Measurements from ENCODE around the gene DBI. TPM values are rescaled to one million over a fixed set of nuclear protein-coding genes. Genes with fewer than 3 reads are reported as not detected.

The DBI gene
- total and polyA plus RNA-seq, 2 donors (not counting 1 experiment from before 2014, with no cell fraction given) = 45.2 to 69.4 TPM

DNA sequence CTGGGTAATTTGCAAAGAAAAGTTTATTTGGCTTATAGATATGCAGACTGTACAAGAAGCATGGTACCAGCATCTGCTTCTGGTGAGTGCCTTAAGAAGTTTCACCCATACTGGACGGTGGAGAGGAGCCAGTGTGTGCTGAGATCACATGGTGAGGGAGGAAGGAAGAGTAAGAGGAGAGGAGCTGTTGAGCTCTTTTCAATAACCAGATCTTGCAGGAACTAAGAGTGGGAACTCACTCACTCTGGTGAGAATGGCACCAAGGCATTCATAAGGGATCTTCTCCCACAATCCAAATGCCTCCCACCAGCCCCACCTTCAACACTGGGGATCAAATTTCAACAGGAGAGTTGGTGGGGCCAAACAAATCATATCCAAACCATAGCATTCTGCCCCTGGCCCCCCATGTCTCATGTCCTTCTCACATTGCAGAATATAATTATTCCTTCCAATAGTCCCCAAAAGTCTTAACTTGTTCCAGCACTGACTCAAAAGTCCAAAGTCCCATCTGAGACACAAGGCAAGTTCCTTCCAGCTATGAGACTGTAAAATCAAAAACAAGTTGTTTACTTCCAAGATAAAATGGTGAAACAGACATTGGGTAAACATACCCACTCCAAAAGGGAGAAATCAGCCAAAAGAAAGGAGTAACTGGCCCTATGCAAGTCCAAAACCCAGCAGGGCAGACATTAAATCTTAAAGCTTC lies 53.2 kb downstream of the DBI start:
- no peak for DNase-seq
- Histone ChIP-seq H3K27me3 (replicated peaks in 1 of 4; ENCODE audit: control extremely low read depth in 1 of 4, control insufficient read depth in 3 of 4, insufficient read depth in 4 of 4, low read length in 3 of 4) (peaks cover 0 to 26% (median 9%) of the 10 kb centered on the region in 4 experiments), H3K9me3 (ENCODE audit: control extremely low read depth in 1 of 3, control insufficient read depth in 2 of 3, insufficient read depth in 1 of 3, low read length in 2 of 3) (peaks cover 1 to 8% (median 3%) of the 10 kb centered on the region in 3 donors), H3K4me3 (ENCODE audit: control extremely low read depth in 1 of 5, extremely low read depth in 1 of 5, insufficient read depth in 1 of 5, low read depth in 2 of 5, low read length in 4 of 5) (no peak overlapping the region), H3K27ac (ENCODE audit: low read length in 2 of 2) (no peak overlapping the region), H3K4me2 (replicated peaks; ENCODE audit: low read depth, low read length, poor library complexity, severe bottlenecking) (no peak overlapping the region), H3K9ac (ENCODE audit: low read length) (no peak overlapping the region), H3K4me1 (ENCODE audit: control insufficient read depth in 2 of 2, insufficient read depth in 2 of 2, low read length in 2 of 2) (peaks cover 2 to 11% of the 10 kb centered on the region in 2 donors), H3K79me2 (ENCODE audit: control insufficient read depth, insufficient read depth, low read length) (no peaks in the 10 kb centered on the region), H2AFZ (ENCODE audit: insufficient read depth, low read depth, low read length, poor library complexity, severe bottlenecking) (no peak overlapping the region), H3K36me3 (replicated peaks in 1 of 2; ENCODE audit: control extremely low read depth in 1 of 2, control insufficient read depth in 1 of 2, extremely low read depth in 1 of 2, insufficient read depth in 2 of 2, low read length in 1 of 2) (no peaks in the 10 kb centered on the region), H4K20me1 (ENCODE audit: control insufficient read depth, insufficient read depth, low read length, poor library complexity, severe bottlenecking) (no peaks in the 10 kb centered on the region)
- Mint-ChIP-seq H3K4me3 (no peak overlapping the region), H3K27me3 (peaks cover 39% of the 10 kb centered on the region), H3K9me3 (ENCODE audit: insufficient read depth) (peaks cover 6% of the 10 kb centered on the region), H3K4me1 (peaks cover 10% of the 10 kb centered on the region), H3K27ac (no peak overlapping the region)
- ATAC-seq (ENCODE audit: low read depth) = no peak
- ChIA-PET CTCF (interaction anchor here (1.3 kb wide), 1 partner anchor 56 kb away, joined by 6 read pairs; no protein-coding TSS in a partner anchor), POLR2A (no interaction called here)
- WGBS (ENCODE audit: insufficient coverage) = 62% methylated on average over 1 of the region's 1 CpG
- intact Hi-C loops (cut with micrococcal nuclease) = no loop called here
- TF ChIP-seq, protein P1, sequence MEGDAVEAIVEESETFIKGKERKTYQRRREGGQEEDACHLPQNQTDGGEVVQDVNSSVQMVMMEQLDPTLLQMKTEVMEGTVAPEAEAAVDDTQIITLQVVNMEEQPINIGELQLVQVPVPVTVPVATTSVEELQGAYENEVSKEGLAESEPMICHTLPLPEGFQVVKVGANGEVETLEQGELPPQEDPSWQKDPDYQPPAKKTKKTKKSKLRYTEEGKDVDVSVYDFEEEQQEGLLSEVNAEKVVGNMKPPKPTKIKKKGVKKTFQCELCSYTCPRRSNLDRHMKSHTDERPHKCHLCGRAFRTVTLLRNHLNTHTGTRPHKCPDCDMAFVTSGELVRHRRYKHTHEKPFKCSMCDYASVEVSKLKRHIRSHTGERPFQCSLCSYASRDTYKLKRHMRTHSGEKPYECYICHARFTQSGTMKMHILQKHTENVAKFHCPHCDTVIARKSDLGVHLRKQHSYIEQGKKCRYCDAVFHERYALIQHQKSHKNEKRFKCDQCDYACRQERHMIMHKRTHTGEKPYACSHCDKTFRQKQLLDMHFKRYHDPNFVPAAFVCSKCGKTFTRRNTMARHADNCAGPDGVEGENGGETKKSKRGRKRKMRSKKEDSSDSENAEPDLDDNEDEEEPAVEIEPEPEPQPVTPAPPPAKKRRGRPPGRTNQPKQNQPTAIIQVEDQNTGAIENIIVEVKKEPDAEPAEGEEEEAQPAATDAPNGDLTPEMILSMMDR (IDR thresholded peaks at IDR 0.05) = no peak
- TF ChIP-seq EZH2 (IDR thresholded peaks at IDR 0.05; ENCODE audit: borderline replicate concordance, insufficient read depth, low read depth, low read length, poor library complexity, severe bottlenecking) = no peak

DNA sequence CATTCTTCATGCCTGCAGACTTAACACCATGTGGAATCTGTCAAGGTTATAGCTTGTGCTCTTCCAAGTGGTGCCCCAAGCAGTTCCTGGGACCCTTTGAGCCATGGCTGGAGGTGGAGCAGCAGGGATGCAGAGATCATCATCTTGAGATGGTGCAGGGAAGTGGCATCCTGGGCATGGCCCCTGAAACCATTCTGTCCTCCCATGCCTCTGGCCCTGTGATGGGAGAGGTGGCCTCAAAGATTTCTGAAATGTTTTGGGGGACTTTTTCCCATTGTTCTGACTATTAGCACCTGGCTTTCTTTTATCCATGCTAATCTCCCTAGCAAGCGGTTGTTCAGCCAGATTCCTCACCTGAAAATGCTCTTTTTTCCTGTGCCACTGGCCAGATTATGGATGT lies 54.5 kb downstream of the DBI start:
- WGBS (ENCODE audit: insufficient coverage) = no CpG with 5 or more reads among the region's 1 CpG
- Mint-ChIP-seq H3K4me1 (peaks cover 3% of the 10 kb centered on the region), H3K27ac (no peak overlapping the region), H3K4me3 (no peak overlapping the region), H3K27me3 (peaks cover 50% of the 10 kb centered on the region), H3K9me3 (ENCODE audit: insufficient read depth) (peaks cover 6% of the 10 kb centered on the region)
- H3K27me3 ChIP-seq (replicated peaks in 1 of 4; ENCODE audit: control extremely low read depth in 1 of 4, control insufficient read depth in 3 of 4, insufficient read depth in 4 of 4, low read length in 3 of 4) = peaks cover 0 to 32% (median 14%) of the 10 kb centered on the region in 4 experiments
- H3K4me2 ChIP-seq (replicated peaks; ENCODE audit: low read depth, low read length, poor library complexity, severe bottlenecking) = no peak overlapping the region
- no peaks in the 10 kb centered on the region for H4K20me1 ChIP-seq (ENCODE audit: control insufficient read depth, insufficient read depth, low read length, poor library complexity, severe bottlenecking)
- no peaks in the 10 kb centered on the region for H3K4me1 ChIP-seq (ENCODE audit: control insufficient read depth in 2 of 2, insufficient read depth in 2 of 2, low read length in 2 of 2)
- no peak overlapping the region for H3K9ac ChIP-seq (ENCODE audit: low read length)
- no peaks in the 10 kb centered on the region for H3K79me2 ChIP-seq (ENCODE audit: control insufficient read depth, insufficient read depth, low read length)
- H3K27ac ChIP-seq (ENCODE audit: low read length in 2 of 2) = no peak overlapping the region
- TF ChIP-seq, protein P1 (IDR thresholded peaks at IDR 0.05) = no peak
- no peak for TF ChIP-seq EZH2 (IDR thresholded peaks at IDR 0.05; ENCODE audit: borderline replicate concordance, insufficient read depth, low read depth, low read length, poor library complexity, severe bottlenecking)
- H3K4me3 ChIP-seq (ENCODE audit: control extremely low read depth in 1 of 5, extremely low read depth in 1 of 5, insufficient read depth in 1 of 5, low read depth in 2 of 5, low read length in 4 of 5) = no peak overlapping the region
- no peak for ATAC-seq (ENCODE audit: low read depth)
- ChIA-PET POLR2A (no interaction called here), CTCF (interaction anchor here (1.3 kb wide), 1 partner anchor 55 kb away, joined by 6 read pairs; no protein-coding TSS in a partner anchor)
- no peaks in the 10 kb centered on the region for H3K36me3 ChIP-seq (replicated peaks in 1 of 2; ENCODE audit: control extremely low read depth in 1 of 2, control insufficient read depth in 1 of 2, extremely low read depth in 1 of 2, insufficient read depth in 2 of 2, low read length in 1 of 2)
- H2AFZ ChIP-seq (ENCODE audit: insufficient read depth, low read depth, low read length, poor library complexity, severe bottlenecking) = no peak overlapping the region
- intact Hi-C loops (cut with micrococcal nuclease) = no loop called here
- H3K9me3 ChIP-seq (ENCODE audit: control extremely low read depth in 1 of 3, control insufficient read depth in 2 of 3, insufficient read depth in 1 of 3, low read length in 2 of 3) = peaks cover 1 to 8% (median 3%) of the 10 kb centered on the region in 3 donors
- DNase-seq = no peak
